Rectal smooth muscle tissue (tissue), 1 donor: ENCODE results near the gene PTPRD.

ENCODE experiments used
- H3K27ac ChIP-seq: one replicate; pipeline ENCODE4 v1.7.0; 2013; ENCODE audit warnings: low read depth, low read length, inconsistent platforms
- H3K27me3 ChIP-seq: one replicate; pipeline ENCODE4 v1.7.0; 2013; ENCODE audit warnings: low read length; ENCODE audit not compliant: control insufficient read depth, insufficient read depth
- H3K36me3 ChIP-seq: one replicate; pipeline ENCODE4 v1.7.0; 2013; ENCODE audit warnings: low read length; ENCODE audit not compliant: control insufficient read depth, insufficient read depth
- H3K4me1 ChIP-seq: one replicate; pipeline ENCODE4 v1.7.0; 2013; ENCODE audit warnings: low read length; ENCODE audit not compliant: control insufficient read depth, insufficient read depth
- H3K4me3 ChIP-seq: one replicate; pipeline ENCODE4 v1.7.0; 2013; ENCODE audit warnings: low read length
- H3K9ac ChIP-seq: one replicate; pipeline ENCODE4 v1.7.0; 2013; ENCODE audit warnings: low read length

Gene PTPRD

GRCh38 chr9:10226996-10227395, 385.8 kb downstream of the PTPRD start:
- H3K36me3 ChIP-seq = no peaks in the 10 kb centered on the region
- no peak overlapping the region for H3K4me3 ChIP-seq
- no peaks in the 10 kb centered on the region for H3K27me3 ChIP-seq
- H3K9ac ChIP-seq = no peak overlapping the region
- H3K4me1 ChIP-seq = no peaks in the 10 kb centered on the region
- no peak overlapping the region for H3K27ac ChIP-seq

DNA sequence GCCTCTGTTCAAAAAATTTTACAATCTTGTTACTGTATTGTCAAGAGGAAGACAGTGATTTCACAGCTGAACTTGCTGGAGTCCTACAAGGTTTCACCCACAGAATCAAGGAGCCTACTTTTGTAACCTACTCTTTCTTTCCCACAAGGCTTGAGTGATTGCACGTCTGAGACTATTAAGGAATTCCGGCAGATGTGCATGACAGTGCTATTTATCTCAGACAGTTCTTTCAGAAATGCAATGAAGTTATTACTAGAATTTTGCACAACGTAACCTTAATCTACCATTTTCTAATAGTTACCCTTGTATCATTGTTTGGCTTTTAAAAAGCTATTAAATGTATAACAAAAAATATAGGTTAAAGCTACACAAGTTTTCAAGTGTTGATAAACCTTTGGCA, 400.1 kb downstream of the PTPRD start:
- no peak overlapping the region for H3K9ac ChIP-seq
- H3K27ac ChIP-seq = no peak overlapping the region
- no peak overlapping the region for H3K4me3 ChIP-seq
- no peaks in the 10 kb centered on the region for H3K36me3 ChIP-seq
- H3K27me3 ChIP-seq = no peaks in the 10 kb centered on the region
- H3K4me1 ChIP-seq = no peaks in the 10 kb centered on the region

GRCh38 chr9:10208691-10209069, 404.1 kb downstream of the PTPRD start:
- Histone ChIP-seq H3K9ac (no peak overlapping the region), H3K4me3 (no peak overlapping the region), H3K27me3 (no peaks in the 10 kb centered on the region), H3K27ac (no peak overlapping the region), H3K36me3 (no peaks in the 10 kb centered on the region), H3K4me1 (no peaks in the 10 kb centered on the region)

DNA sequence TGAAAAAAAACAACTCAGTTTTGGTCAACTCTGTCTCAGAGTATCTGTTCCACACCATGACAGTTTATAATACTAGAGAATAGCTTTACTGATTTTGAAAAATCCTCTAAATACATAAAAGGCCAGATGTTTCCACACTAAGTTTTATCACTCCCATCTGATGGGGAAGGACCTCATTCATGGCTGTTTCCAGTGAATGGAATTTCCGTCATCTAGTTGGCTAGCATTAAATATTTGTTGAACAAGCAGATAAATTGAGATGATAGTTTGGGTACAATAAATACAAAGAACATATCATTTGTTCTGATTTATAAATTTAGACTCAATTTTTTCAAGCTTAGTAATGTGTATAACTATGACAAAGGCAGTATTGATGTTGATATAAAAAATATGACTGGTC, 408.5 kb downstream of the PTPRD start:
- H3K4me3 ChIP-seq = no peak overlapping the region
- H3K27ac ChIP-seq = no peak overlapping the region
- no peaks in the 10 kb centered on the region for H3K36me3 ChIP-seq
- H3K9ac ChIP-seq = no peak overlapping the region
- H3K4me1 ChIP-seq = no peaks in the 10 kb centered on the region
- no peaks in the 10 kb centered on the region for H3K27me3 ChIP-seq

DNA sequence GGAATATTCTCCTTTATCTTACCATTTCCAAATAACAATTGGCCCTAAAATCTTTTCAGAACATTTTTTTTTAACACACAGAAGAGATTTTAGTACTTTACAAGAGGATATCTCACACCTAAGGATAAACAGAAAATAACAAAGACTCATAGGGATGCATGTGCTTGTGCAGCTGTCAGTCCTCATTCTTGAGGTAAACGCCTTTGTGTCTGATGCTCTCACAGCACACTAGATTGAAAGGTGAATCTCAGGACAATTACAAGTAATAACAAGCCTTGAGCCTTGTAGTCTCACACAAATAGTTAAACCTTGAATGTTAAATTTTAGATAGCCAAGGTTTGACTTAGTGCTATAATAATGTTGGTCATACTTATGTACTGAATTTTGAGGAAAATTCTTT, 439.2 kb downstream of the PTPRD start:
- H3K9ac ChIP-seq = no peak overlapping the region
- no peak overlapping the region for H3K27ac ChIP-seq
- H3K4me3 ChIP-seq = no peak overlapping the region
- H3K27me3 ChIP-seq = no peaks in the 10 kb centered on the region
- H3K4me1 ChIP-seq = no peaks in the 10 kb centered on the region
- H3K36me3 ChIP-seq = no peaks in the 10 kb centered on the region

- Histone ChIP-seq H3K4me3 (no peak overlapping the region), H3K27me3 (no peaks in the 10 kb centered on the region), H3K9ac (no peak overlapping the region), H3K4me1 (no peaks in the 10 kb centered on the region), H3K36me3 (no peaks in the 10 kb centered on the region), H3K27ac (no peak overlapping the region)
Observed at GRCh38 chr9:10172476-10172875, 440.3 kb downstream of the PTPRD start.

GRCh38 chr9:10168241-10168640, 444.6 kb downstream of the PTPRD start:
- no peaks in the 10 kb centered on the region for H3K36me3 ChIP-seq
- no peak overlapping the region for H3K27ac ChIP-seq
- H3K27me3 ChIP-seq = no peaks in the 10 kb centered on the region
- no peaks in the 10 kb centered on the region for H3K4me1 ChIP-seq
- H3K4me3 ChIP-seq = no peak overlapping the region
- H3K9ac ChIP-seq = no peak overlapping the region

- H3K27ac ChIP-seq = no peak overlapping the region
Observed at GRCh38 chr9:10148796-10149195, 464.0 kb downstream of the PTPRD start.

GRCh38 chr9:10146517-10147331, 466.1 kb downstream of the PTPRD start:
- H3K27ac ChIP-seq = no peak overlapping the region
- no peaks in the 10 kb centered on the region for H3K27me3 ChIP-seq
- no peak overlapping the region for H3K4me3 ChIP-seq
- no peaks in the 10 kb centered on the region for H3K36me3 ChIP-seq
- no peaks in the 10 kb centered on the region for H3K4me1 ChIP-seq
- H3K9ac ChIP-seq = no peak overlapping the region

More at GRCh38 chr9:10148796-10149195, 464.0 kb downstream of the PTPRD start:
- Histone ChIP-seq H3K9ac (no peak overlapping the region), H3K4me3 (no peak overlapping the region), H3K27me3 (no peaks in the 10 kb centered on the region), H3K36me3 (no peaks in the 10 kb centered on the region), H3K4me1 (no peaks in the 10 kb centered on the region)

DNA sequence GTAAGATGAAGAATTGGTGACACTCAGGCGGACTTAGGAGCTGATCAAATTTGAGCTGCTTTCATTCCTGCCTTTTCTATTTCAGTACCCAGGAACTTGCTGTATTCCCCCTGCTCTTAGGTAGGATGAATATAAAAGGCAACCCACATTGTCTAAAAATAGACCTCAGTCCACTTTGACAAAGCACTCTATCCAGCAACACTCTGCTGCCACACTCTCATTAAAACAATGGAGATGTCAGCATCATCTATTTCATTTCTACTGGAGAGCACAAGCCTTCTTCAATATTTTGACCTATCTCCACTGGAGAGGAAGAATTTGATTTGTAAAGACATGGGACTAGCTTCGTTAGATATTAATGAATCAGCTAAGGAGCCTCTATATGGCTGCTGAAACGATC, 468.4 kb downstream of the PTPRD start:
- no peaks in the 10 kb centered on the region for H3K27me3 ChIP-seq
- H3K4me3 ChIP-seq = no peak overlapping the region
- no peak overlapping the region for H3K9ac ChIP-seq
- no peak overlapping the region for H3K27ac ChIP-seq
- no peaks in the 10 kb centered on the region for H3K36me3 ChIP-seq
- H3K4me1 ChIP-seq = no peaks in the 10 kb centered on the region

GRCh38 chr9:10135553-10135952, 477.2 kb downstream of the PTPRD start:
- Histone ChIP-seq H3K4me3 (no peak overlapping the region), H3K4me1 (no peaks in the 10 kb centered on the region), H3K27me3 (no peaks in the 10 kb centered on the region), H3K36me3 (no peaks in the 10 kb centered on the region), H3K27ac (no peak overlapping the region), H3K9ac (no peak overlapping the region)

DNA sequence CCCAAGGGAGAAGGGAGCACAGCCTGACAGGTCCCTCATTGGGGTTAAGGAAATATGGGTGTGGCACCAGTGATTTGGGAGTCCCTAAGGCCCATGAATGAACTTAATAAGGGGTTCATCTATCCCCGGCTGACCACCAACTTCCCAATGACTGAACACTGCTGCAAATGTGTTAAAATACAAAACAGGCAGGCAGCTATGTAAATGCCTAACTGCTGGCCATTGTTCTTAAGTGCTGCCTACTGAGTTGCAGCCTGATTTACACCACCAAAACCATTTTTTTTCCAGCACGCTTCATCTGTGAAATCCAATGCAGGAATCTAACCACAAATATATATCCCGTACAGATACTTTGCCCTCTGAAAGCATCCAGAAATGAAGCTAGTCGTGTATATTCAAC, 478.5 kb downstream of the PTPRD start:
- Histone ChIP-seq H3K4me3 (no peak overlapping the region), H3K36me3 (no peaks in the 10 kb centered on the region), H3K9ac (no peak overlapping the region), H3K27ac (no peak overlapping the region), H3K27me3 (no peaks in the 10 kb centered on the region), H3K4me1 (no peaks in the 10 kb centered on the region)

- H3K4me3 ChIP-seq = no peak overlapping the region
- no peak overlapping the region for H3K9ac ChIP-seq
- no peak overlapping the region for H3K27ac ChIP-seq
- no peaks in the 10 kb centered on the region for H3K27me3 ChIP-seq
- H3K36me3 ChIP-seq = no peaks in the 10 kb centered on the region
- no peaks in the 10 kb centered on the region for H3K4me1 ChIP-seq
Observed at GRCh38 chr9:10130061-10130675, 482.6 kb downstream of the PTPRD start.
